ENCODE data around the gene TBL3. TPM values are rescaled to one million over a fixed set of nuclear protein-coding genes. Genes with fewer than 3 reads are reported as not detected.

The TBL3 gene
- total RNA-seq, 1 donor from 2014 or later: 26.8 TPM

GRCh38 chr16:2026461-2027023 lies 54.7 kb downstream of the TBL3 start, which contains the start of gene NHERF2:
Gene NHERF2 (plus strand): TSS chr16:2026902. CDS start chr16:2027006, 104 bp downstream.
- Mint-ChIP-seq H3K9me3 (ENCODE audit: unreplicated experiment) (peaks cover 10% of the 10 kb centered on the region), H3K27ac (ENCODE audit: unreplicated experiment) (peak within 1 kb of the TSS; percentile 52), H3K4me3 (ENCODE audit: unreplicated experiment) (peak within 1 kb of the TSS; percentile 86), H3K27me3 (ENCODE audit: unreplicated experiment) (peaks cover 12% of the 10 kb centered on the region), H3K4me1 (ENCODE audit: low read depth, unreplicated experiment) (peaks cover 6% of the 10 kb centered on the region), H3K36me3 (ENCODE audit: unreplicated experiment) (no peaks in the 10 kb centered on the region)
- TF ChIP-seq CTCF (IDR thresholded peaks at IDR 0.05; ENCODE audit: partially characterized antibody, unreplicated experiment): no peak
- no peak for DNase-seq

GRCh38 chr16:2027024-2028010 lies 55.5 kb downstream of the TBL3 start:
- TF ChIP-seq CTCF (IDR thresholded peaks at IDR 0.05; ENCODE audit: partially characterized antibody, unreplicated experiment): no peak
- Mint-ChIP-seq H3K4me1 (ENCODE audit: low read depth, unreplicated experiment) (peaks cover 6% of the 10 kb centered on the region), H3K27me3 (ENCODE audit: unreplicated experiment) (peaks cover 12% of the 10 kb centered on the region), H3K27ac (ENCODE audit: unreplicated experiment) (peak overlapping the region; percentile 52), H3K36me3 (ENCODE audit: unreplicated experiment) (no peaks in the 10 kb centered on the region), H3K9me3 (ENCODE audit: unreplicated experiment) (peaks cover 9% of the 10 kb centered on the region), H3K4me3 (ENCODE audit: unreplicated experiment) (peak overlapping the region; percentile 86)
- DNase-seq: peak; percentile 48

GRCh38 chr16:2028146-2028545 lies 56.3 kb downstream of the TBL3 start:
- H3K36me3 Mint-ChIP-seq (ENCODE audit: unreplicated experiment): no peaks in the 10 kb centered on the region
- peaks cover 12% of the 10 kb centered on the region for H3K27me3 Mint-ChIP-seq (ENCODE audit: unreplicated experiment)
- H3K27ac Mint-ChIP-seq (ENCODE audit: unreplicated experiment): no peak overlapping the region
- H3K4me3 Mint-ChIP-seq (ENCODE audit: unreplicated experiment): peak overlapping the region; percentile 86
- H3K9me3 Mint-ChIP-seq (ENCODE audit: unreplicated experiment): peaks cover 7% of the 10 kb centered on the region
- H3K4me1 Mint-ChIP-seq (ENCODE audit: low read depth, unreplicated experiment): peaks cover 4% of the 10 kb centered on the region
- no peak for TF ChIP-seq CTCF (IDR thresholded peaks at IDR 0.05; ENCODE audit: partially characterized antibody, unreplicated experiment)
- DNase-seq: no peak

- Mint-ChIP-seq H3K27ac (ENCODE audit: unreplicated experiment) (no peak overlapping the region), H3K27me3 (ENCODE audit: unreplicated experiment) (peaks cover 12% of the 10 kb centered on the region), H3K4me1 (ENCODE audit: low read depth, unreplicated experiment) (peaks cover 4% of the 10 kb centered on the region), H3K36me3 (ENCODE audit: unreplicated experiment) (no peaks in the 10 kb centered on the region), H3K4me3 (ENCODE audit: unreplicated experiment) (no peak overlapping the region), H3K9me3 (ENCODE audit: unreplicated experiment) (peaks cover 6% of the 10 kb centered on the region)
- DNase-seq: no peak
- TF ChIP-seq CTCF (IDR thresholded peaks at IDR 0.05; ENCODE audit: partially characterized antibody, unreplicated experiment): no peak
Measured at GRCh38 chr16:2028620-2029220, 56.9 kb downstream of the TBL3 start.
